GM21529 (cell line): Measurements from ENCODE around the gene SSRP1.

Source experiments
- ATAC-seq: cut with Tn5 transposase; IDR thresholded peaks from one replicate; pipeline ENCODE4 v1.9.1; 2021; ENCODE audit not compliant: unreplicated experiment

SSRP1 gene

DNA sequence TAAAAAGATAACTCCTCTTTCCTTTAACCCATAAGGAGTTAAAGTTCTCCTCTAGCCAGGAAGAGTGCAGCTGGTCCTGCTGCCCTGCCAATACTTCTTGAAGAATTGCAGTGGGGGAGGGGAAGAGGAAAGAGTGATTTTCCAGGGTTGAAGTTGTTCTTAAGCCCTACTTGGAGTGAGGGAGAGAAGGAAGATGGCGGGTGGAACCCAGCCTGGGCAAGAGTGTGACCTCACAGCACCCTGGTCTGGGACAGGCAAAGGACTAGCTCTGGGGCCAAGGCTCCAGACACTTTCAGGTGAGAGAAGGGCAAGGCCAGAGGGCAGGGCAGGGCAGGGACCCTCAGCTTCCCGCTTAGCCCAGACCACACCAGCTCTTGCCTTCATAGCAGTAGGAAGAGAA is 17.5 kb downstream of the SSRP1 start:
- no peak for ATAC-seq

DNA sequence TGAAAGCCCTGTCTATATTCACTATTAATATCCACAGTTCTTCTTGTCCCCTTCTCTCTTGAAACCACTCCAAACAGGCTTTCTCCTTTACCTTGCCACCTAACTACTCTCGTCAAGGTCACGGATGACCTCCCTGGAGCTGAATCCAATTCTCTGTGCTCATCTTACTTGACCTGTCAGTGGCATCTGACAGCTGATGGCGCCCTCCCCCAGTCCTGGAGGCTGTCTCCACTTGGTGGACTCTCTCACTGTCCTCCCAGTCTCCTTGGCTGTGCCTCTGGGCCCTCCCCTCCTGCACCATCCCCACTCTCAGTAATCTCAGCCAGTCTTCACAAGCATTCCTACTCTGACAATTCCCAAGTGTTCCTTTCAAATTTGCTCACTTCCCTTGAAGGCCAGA is 19.7 kb downstream of the SSRP1 start:
- ATAC-seq = no peak

DNA sequence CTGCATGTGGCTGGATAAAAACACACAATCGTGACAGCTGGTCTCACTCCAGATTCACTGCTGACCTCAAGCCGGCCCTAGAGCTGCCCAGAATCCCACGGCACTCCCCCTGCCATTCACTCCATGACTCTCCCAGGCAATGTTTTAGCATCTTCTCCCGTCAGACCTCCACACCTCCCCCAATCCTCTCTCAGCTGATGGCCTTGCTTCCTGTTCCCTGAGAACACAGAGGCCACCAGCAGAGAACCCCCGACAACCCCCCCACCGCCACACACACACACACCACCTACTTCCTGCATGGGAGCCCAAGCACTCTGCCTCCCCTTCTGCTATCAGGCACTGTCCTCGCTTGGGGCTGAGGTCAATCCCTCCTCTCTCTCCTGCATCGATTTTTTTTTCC is 20.2 kb downstream of the SSRP1 start:
- no peak for ATAC-seq

GRCh38 chr11:57314221-57314973 is 21.3 kb downstream of the SSRP1 start:
- ATAC-seq = no peak

- no peak for ATAC-seq
These were observed 21.9 kb downstream of the SSRP1 start for GRCh38 chr11:57313788-57314135.

- no peak for ATAC-seq
These were observed 22.5 kb downstream of the SSRP1 start for GRCh38 chr11:57313071-57313787.

- no peak for ATAC-seq
These were observed 23.1 kb downstream of the SSRP1 start for GRCh38 chr11:57312511-57313021.

- ATAC-seq = peak; percentile 99
These were observed 24.4 kb downstream of the SSRP1 start for GRCh38 chr11:57311109-57311936.

GRCh38 chr11:57310630-57311086 is 25.0 kb downstream of the SSRP1 start:
- ATAC-seq = no peak

DNA sequence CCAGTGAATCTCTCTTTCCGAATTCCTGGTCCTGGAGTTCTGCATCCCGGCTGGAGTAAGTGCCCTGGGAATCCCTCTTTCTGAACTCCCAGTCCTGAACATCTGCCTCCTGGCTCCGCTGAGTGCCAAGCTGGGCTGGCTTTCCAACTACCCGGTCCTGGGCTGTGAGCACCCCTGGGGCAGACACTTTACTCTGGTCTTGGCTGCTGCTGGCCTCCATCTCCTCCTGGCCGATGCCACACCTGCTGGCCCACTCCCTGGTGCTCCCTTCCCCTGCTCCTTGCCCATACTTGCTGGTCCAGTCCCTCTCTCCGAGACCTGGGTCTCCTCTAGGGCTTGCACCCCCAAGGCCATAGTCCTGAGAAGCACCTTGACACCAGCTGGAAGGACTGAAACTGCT is 25.6 kb downstream of the SSRP1 start:
- no peak for ATAC-seq

GRCh38 chr11:57309106-57310059 is 26.3 kb downstream of the SSRP1 start:
- ATAC-seq = no peak

DNA sequence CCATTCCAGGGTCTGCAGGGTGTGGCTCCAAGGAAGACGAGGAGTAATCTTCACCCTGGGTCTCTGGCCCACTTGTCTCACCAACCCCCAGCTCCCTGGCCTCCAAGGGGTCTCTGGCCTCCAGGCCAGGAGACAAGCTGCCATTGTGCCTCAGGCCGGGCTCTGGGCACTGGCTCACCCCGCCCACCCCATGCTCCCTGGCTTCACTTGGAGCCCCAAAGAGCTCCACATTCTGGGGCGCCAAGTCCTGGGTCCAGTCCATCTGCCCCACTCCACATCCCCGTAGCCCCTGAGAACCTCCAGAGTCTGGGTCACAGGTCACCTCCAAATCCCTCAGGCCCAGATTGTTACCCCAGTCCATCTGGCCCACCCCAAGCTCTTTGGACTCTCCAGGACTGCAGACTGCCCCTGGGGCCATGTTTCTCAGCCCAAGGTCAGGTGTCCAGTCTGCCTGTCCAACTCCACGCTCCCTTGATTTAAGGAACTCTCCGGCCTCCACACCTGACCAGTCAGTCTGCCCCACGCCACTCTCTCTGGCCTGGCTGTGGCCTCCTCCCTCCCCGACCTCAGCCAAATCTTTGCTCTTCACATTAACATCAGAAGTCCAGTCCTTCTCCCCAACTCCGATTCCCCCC is 27.1 kb downstream of the SSRP1 start:
- no peak for ATAC-seq

- ATAC-seq = no peak
These were observed 27.9 kb downstream of the SSRP1 start for GRCh38 chr11:57307666-57308270.

- no peak for ATAC-seq
These were observed 28.6 kb downstream of the SSRP1 start for GRCh38 chr11:57306940-57307565.

- ATAC-seq = no peak
These were observed 29.4 kb downstream of the SSRP1 start for GRCh38 chr11:57306161-57306876.

GRCh38 chr11:57305523-57305922 is 30.2 kb downstream of the SSRP1 start:
- no peak for ATAC-seq

DNA sequence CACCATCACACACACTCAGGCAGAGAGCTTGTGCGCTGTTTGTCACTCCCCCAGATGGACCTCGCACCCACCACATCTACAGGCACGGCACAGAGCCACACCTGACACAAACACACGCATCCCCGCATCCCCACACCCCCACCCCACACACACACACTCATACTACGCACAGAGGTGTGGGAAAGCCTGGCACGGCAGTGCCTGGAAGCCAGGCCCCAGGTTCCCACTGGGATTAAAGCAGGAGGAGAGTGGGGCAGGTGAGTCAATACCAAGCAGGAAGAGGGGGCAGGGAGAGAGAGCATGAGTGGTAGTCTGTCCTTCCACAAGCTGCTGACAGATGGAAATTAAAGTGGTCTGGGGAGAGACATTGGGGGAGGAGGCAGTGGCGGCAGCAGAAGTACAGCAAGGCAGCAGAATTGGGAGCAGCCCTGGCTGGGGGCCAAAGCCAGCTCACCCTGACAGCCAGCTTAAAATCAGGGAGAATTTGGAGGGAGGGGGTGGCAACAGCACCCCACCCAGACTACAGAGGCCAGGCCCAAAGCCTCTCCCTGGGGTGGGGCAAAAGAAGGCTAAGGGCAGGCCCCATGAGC is 31.6 kb downstream of the SSRP1 start:
- ATAC-seq = no peak
